ENCODE data around the gene NACC2.

NACC2 gene

GRCh38 chr9:136012651-136013050 lies 82.4 kb downstream of the NACC2 start:
- DNase-seq (ENCODE audit: low read depth in 2 of 2), result no peak

DNA sequence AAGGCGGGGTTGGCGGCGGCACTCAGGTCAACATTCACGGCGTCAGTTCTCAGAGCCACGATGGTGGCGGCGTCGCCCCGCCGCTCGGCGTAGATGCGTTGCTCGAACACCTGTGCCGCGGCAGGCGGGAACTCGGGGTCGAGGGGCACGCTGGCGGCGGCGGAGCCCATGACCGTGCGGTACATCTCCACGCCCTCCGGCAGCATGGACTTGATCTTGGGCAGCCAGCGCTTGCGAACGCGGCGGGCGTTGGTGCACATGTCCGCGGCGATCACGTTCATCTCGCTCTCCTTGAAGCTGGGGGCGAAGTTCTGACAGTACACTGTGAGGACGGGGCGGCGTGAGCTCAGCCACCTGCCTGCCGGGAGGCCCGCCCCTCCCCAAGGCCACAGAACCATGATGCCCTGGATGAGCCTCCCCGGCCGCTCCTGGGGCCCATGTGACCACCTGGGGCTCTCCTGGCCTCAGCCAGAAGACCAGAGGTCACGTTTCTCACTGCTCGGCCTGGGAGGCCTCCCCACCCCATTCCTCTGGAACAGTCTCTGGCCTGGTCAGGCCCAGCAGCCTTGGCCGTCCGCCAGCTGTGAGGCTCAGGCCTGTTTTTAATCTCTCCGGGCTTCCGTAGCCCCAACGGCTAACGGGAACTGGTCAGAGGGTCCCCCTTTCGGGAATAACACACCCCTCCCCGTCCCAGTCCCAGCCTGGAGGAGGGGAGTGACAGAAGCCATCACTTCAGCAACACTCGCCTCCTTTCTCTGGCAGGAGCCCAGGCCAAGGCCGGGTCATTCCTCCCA lies 83.2 kb downstream of the NACC2 start:
- DNase-seq (ENCODE audit: low read depth in 2 of 2), result no peak

- no peak for DNase-seq (ENCODE audit: low read depth in 2 of 2)
Observed at GRCh38 chr9:136011376-136011702, 83.8 kb downstream of the NACC2 start.

DNA sequence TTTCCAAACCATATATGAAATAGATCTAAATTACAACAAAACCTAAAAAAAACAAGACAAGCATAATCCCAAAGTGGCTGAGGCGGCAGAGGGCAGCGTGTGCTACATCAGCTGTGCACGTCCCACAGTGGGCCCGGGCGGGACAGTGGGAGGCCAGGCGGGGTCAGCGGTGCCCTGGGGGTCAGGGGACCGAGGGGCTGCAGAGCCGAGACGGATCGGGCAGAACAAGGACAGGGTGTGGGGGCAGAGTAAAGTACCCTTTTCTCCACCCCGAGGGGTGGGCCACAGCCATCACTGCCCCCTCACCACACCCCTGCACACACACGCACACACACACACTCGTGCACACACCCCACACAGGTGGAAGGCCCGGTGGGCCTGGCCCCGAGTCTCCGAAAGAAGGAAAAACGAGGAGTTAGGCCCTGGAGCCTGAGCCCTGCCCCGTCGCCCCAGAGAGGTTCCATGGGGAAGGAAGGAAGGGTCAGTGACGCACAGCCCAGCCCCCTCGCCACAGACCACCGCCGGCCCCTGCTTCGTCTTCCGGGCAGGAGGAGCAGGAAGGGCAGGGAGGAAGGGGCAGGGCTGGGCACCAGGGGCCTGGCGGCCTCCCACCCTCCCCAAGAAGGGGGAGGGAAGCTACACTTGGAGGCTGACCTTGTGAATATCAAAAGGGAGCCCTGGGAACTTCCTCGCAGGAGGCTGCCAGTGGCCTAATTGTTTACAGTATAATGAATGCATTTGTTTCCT lies 84.3 kb downstream of the NACC2 start:
- DNase-seq (ENCODE audit: low read depth in 2 of 2), result no peak

- DNase-seq (ENCODE audit: low read depth in 2 of 2), result no peak
Observed at GRCh38 chr9:136010176-136010575, 84.9 kb downstream of the NACC2 start.

DNA sequence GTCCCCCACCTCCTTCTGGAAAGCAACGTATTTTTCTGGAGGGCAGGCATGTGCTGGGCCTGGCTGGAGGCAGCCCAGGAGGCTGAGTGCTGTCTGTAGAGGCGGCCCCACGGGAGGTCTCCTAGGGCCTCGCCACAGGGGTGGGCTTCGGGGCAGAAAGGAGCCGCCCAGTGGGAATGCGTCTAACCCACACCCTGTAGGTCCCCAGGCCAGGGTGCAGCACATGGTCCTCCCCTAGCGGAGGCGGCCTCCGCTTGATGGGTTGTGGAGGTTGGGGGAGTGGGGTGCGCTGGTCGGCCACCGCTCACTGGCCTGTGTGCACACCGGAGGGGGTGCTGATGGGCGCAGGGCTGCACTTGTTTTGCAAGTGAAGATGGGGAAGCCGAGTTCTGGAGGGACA lies 85.6 kb downstream of the NACC2 start:
- DNase-seq (ENCODE audit: low read depth in 2 of 2), result no peak

GRCh38 chr9:136008693-136008997 lies 86.4 kb downstream of the NACC2 start:
- DNase-seq (ENCODE audit: low read depth in 2 of 2), result no peak

DNA sequence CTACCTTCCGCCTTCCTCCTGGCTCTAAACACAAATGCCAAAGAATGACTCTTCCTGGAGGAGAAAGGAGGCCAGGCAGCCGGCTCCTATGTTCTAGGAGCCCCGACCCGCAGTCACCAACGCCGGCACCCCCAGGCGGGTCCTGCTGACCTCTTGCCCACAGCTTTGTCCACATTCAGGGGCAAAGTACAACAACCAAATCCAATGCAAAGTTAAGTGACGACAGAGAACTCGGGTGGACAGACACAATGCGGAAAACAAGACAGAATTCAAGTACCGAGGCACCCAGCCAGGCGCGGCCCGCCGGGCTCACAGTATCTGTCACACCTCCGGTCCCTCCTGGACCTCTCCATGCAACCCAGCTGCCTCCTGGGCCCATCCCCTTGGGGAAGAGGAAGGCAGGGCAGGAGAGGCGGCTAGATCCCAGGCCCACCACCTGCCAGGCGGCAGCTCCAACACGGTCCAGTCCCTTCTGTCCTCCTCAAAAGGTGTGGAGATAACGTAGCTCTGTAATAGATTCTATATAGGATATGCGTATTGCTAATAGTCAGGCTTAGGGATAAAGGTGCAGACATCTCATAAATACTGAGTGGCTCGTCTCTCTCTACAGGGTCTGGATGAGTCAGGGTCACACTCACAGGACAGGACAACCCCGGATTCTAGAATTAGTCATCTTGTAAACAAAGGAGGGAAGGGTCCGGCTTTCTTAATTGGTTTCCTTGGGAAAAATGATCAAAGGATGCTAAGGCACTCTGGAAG lies 87.0 kb downstream of the NACC2 start:
- DNase-seq (ENCODE audit: low read depth in 2 of 2), result no peak

GRCh38 chr9:136007276-136007933 lies 87.7 kb downstream of the NACC2 start:
- no peak for DNase-seq (ENCODE audit: low read depth in 2 of 2)

- no peak for DNase-seq (ENCODE audit: low read depth in 2 of 2)
Observed at GRCh38 chr9:136006169-136006568, 88.9 kb downstream of the NACC2 start.

DNA sequence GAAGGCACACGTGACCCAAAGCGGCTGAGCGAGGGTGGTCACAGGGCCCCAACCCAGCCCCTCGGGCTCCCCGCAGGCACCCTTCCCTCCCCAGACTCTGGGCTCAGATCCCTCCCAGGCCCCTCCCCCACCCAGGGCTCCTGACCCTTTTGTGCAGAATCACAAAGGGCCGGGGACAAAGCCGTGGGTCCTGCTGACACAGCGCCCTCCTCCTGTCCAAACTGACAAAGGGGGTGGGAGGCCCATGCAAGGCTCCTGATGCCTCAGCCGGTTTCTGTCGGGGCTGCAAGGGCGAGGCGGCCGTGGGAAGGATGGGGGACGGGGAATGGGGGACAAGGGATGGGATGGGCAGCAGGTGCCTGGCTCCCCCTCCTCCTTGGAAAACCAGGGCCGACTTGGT lies 90.4 kb downstream of the NACC2 start:
- DNase-seq (ENCODE audit: low read depth in 2 of 2), result no peak

- no peak for DNase-seq (ENCODE audit: low read depth in 2 of 2)
Observed at GRCh38 chr9:136004219-136004618, 90.9 kb downstream of the NACC2 start.

DNA sequence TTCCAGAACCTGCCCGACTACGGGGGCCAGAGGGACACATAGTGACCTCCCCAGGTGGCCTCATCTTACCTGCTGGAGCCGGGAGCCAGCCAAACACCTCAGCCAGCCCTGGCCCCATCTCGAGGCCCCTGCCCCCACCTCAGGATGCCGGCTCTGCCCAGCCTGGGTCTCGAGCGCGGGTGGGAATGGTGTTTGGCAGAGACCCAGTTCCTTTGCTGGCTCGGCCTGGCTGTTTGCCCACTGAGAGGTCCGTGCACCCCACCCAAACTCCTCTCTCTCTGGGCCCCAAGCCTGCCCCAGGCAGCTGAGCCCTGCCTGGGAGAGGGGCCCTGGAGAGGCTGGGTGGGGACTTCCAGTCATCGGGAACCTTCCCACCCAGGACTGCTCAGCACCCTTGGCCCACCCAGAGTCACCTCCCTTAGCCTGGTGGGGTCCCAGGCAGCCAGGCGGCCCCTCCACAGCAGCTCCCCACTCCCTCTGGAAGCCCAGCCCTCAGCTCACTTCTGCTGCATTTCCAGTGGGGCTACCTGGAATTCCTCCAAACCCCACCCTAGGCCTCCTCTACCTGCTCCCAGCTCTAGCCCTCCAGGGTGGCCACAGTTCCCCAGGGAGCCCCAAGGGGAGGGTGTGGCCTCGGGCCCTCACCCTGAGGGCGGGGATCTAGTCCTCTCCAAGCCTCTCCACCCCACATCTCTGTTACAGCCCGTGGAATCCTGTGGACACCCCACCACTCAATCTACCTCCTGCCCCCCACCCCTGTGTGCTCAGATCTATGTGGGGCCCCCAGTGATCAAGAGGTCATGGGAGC lies 91.5 kb downstream of the NACC2 start:
- no peak for DNase-seq (ENCODE audit: low read depth in 2 of 2)

GRCh38 chr9:136002881-136003280 lies 92.2 kb downstream of the NACC2 start:
- no peak for DNase-seq (ENCODE audit: low read depth in 2 of 2)

GRCh38 chr9:136002215-136002614 lies 92.9 kb downstream of the NACC2 start:
- no peak for DNase-seq (ENCODE audit: low read depth in 2 of 2)

DNA sequence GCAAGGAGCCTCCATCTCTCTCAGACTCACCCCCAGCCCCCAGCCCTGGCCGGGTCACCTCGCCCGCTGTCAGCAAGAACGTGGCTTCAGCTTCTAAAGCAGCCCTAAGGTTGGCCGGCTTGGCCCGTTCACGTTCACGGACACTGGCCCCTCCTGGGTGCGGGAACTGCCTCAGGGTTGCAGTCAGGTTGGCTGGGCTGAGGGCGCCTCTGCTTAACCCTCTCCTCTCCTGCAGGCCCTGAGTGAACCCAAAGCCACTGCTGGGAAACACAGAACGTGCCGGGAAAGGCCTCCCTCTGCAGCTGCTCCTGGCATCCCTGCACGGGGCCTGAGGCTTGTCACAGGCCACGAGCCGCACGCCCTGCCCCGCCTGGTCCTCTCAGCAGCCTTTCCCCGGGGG lies 93.9 kb downstream of the NACC2 start:
- no peak for DNase-seq (ENCODE audit: low read depth in 2 of 2)

DNA sequence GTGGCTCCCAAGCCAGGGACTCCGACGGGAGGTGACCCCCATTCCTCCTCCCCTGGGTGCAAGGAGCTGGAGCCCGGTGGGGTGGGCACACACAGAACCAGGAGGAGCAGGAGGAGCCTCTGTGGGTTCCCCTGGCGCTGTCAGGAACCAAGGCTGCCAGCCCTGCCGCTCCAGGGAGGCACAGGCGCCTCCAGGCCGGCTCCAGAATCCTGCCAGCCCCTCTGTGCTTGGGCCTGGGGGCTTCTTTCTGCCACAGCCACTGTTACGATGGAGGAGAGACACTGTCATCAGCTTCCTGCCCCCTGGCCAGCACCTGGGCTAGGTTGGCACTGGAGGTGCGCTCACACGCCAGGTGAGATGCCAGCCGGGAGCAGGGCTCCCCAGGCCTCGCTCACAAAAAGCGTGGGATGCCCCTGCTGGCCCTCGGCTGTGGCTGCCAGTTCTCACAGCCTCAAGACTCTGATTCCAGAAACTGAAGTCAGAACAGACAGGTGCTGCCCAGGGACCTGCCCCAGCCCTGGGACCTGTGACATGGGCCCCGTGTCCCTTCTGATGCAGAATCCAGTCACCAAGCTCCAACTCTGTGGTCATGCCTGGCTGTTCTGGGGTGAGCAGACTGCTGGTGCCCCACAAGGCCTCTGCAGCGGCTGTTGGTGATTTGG lies 96.5 kb downstream of the NACC2 start:
- DNase-seq (ENCODE audit: low read depth in 2 of 2), result no peak

GRCh38 chr9:135998016-135998380 lies 97.1 kb downstream of the NACC2 start:
- DNase-seq (ENCODE audit: low read depth in 2 of 2), result no peak

GRCh38 chr9:135997090-135998015 lies 97.7 kb downstream of the NACC2 start:
- DNase-seq (ENCODE audit: low read depth in 2 of 2), result no peak

DNA sequence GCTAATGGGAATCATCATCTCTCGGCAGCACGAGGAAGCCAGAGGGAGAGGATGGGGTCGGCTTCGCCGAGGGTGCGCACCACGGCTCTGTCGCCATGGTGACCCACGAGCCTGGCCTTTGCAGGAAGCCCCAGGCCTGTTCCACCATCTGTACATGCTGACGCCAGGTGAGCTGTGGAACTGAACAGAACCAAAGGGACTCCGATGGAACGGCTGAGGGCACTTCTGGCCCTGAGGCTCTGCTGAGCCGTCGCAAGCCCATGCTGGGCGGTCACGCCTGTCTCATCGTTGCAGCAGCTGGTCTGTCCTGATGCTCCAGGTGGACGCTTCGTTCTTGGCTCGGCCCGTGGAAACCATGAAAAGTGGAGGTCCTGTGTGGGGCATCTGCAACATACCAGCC lies 99.3 kb downstream of the NACC2 start:
- no peak for DNase-seq (ENCODE audit: low read depth in 2 of 2)

All from stimulated activated CD4-positive, alpha-beta T cell treated with anti-CD3 and anti-CD28 coated beads, Interleukin-15, amount 100 ng/mL, for 48 hours (primary cell).